Measurements from ENCODE around the gene NMU.

DNA sequence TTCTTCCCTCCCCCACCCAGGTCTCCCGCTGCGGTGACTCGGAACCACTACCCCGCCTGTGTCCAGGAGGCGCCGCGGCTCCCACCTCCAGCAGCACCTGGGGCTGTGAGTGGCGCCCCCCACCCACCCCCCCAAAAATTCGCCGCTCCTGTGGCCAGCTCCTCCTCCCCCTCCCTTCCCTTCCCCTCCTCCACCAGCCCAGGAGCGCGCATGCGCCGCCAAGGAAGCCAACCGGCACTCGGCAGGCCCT, 89.7 kb downstream of the NMU start:
- TF ChIP-seq EZH2phosphoT487 (IDR thresholded peaks at IDR 0.05; ENCODE audit: low read length) (no peak), EZH2 (optimal IDR thresholded peaks at IDR 0.05; ENCODE audit: low read depth, low read length) (no peak)

Data from MM.1S (cell line).